ENCODE results near the gene GAPDHS.

GAPDHS gene

DNA sequence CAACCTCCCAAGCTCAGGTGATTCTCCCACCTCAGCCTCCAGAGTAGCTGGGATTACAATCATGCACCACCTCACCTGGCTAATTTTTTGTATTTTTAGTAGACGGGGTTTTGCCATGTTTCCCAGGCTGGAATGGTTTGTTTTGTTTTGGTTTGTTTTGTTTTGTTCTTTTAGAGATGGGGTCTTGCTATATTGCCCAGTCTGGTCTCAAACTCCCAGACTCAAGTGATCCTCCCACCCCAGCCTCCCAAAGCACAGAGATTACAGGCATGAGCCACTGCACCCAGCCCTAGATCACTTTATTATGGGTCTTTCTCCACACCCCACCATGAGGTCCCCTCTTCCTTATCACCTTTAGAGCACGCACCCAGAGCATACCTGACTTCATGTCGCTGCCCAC, 35.0 kb upstream of the GAPDHS start:
- Mint-ChIP-seq H3K27me3 (ENCODE audit: low read depth) (peaks cover 19% of the 10 kb centered on the region), H3K9me3 (no peaks in the 10 kb centered on the region), H3K4me3 (no peak overlapping the region), H3K27ac (no peak overlapping the region), H3K36me3 (ENCODE audit: low read depth) (no peaks in the 10 kb centered on the region), H3K4me1 (no peaks in the 10 kb centered on the region)
- TF ChIP-seq, protein P1, sequence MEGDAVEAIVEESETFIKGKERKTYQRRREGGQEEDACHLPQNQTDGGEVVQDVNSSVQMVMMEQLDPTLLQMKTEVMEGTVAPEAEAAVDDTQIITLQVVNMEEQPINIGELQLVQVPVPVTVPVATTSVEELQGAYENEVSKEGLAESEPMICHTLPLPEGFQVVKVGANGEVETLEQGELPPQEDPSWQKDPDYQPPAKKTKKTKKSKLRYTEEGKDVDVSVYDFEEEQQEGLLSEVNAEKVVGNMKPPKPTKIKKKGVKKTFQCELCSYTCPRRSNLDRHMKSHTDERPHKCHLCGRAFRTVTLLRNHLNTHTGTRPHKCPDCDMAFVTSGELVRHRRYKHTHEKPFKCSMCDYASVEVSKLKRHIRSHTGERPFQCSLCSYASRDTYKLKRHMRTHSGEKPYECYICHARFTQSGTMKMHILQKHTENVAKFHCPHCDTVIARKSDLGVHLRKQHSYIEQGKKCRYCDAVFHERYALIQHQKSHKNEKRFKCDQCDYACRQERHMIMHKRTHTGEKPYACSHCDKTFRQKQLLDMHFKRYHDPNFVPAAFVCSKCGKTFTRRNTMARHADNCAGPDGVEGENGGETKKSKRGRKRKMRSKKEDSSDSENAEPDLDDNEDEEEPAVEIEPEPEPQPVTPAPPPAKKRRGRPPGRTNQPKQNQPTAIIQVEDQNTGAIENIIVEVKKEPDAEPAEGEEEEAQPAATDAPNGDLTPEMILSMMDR (IDR thresholded peaks at IDR 0.05; ENCODE audit: unreplicated experiment in 3 of 3) = no peak

DNA sequence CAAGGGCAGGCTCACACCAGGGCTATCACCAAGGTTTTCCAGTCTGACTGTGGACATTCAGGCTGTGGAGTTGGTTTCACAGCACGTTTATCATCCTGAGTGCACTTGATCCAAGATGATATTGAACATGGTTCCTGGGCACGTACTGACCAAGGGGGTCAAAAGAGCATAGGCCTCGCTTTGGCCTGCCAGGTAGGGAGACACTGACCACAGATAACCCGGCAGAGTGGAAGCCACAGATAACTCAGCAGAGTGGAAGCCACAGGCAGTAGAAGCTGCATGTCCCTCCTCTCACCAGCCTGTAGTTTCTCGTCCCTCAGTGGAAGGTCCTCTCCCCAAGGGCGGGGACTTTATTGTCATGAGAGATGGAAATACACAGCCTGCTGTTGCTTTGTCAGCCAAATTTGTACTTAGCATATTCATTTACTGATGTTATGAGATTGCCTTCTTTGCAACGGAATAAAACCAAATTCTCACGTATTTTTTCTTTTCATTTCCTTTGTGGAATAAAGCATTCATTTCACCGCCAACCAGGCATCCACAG, 34.2 kb upstream of the GAPDHS start:
- Mint-ChIP-seq H3K27ac (no peak overlapping the region), H3K36me3 (ENCODE audit: low read depth) (no peaks in the 10 kb centered on the region), H3K4me3 (no peak overlapping the region), H3K4me1 (no peaks in the 10 kb centered on the region), H3K9me3 (no peaks in the 10 kb centered on the region), H3K27me3 (ENCODE audit: low read depth) (peaks cover 11% of the 10 kb centered on the region)
- TF ChIP-seq, protein P1 (IDR thresholded peaks at IDR 0.05; ENCODE audit: unreplicated experiment in 3 of 3) = no peak

DNA sequence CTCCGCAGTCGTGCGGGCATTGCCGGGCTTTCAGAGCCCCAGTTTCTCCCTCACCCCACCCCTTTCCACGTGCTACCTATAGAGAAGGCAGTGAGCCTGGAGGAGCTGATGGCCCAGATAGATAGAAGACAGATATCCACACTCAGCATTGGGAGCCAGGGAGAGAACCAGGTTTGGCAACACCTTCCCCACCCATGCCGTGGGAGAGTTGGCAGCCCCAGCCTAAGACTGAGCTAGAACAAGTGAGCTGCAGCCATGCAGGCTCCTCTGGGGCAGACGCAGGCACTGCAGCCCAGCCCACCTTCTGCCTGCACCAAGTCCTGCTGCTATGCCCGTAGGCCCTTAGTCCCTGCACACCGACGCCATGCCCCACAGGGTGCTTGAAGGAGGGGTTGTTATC, 32.6 kb upstream of the GAPDHS start:
- Mint-ChIP-seq H3K36me3 (ENCODE audit: low read depth) (no peaks in the 10 kb centered on the region), H3K4me3 (no peak overlapping the region), H3K4me1 (no peaks in the 10 kb centered on the region), H3K9me3 (no peaks in the 10 kb centered on the region), H3K27ac (no peak overlapping the region), H3K27me3 (ENCODE audit: low read depth) (peaks cover 7% of the 10 kb centered on the region)
- TF ChIP-seq, protein P1 (IDR thresholded peaks at IDR 0.05; ENCODE audit: unreplicated experiment in 3 of 3) = no peak

DNA sequence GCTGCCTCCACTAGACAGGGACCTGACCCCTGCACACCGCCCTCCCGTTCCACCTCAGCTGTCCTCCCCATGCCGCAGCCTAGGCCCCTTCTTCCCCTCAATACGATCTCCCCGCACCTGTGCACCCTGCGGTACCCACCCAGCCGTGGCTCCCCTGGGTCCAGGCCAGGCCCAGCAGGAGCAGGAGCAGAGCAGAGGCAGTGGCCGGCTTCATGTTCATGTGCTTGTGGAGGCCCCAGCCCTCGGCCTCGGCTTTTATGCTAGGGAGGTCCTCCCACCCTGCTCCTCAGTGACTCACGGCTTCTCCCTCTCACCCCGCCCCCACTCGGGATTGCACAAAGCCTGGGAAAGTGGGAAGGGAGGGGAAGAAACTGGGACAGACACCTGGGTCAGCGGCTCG, 31.6 kb upstream of the GAPDHS start:
- TF ChIP-seq, protein P1 (IDR thresholded peaks at IDR 0.05; ENCODE audit: unreplicated experiment in 3 of 3) = no peak
- no peaks in the 10 kb centered on the region for H3K4me1 Mint-ChIP-seq
- no peak overlapping the region for H3K4me3 Mint-ChIP-seq
- peaks cover 16% of the 10 kb centered on the region for H3K27me3 Mint-ChIP-seq (ENCODE audit: low read depth)
- H3K9me3 Mint-ChIP-seq = no peaks in the 10 kb centered on the region
- no peak overlapping the region for H3K27ac Mint-ChIP-seq
- no peaks in the 10 kb centered on the region for H3K36me3 Mint-ChIP-seq (ENCODE audit: low read depth)

DNA sequence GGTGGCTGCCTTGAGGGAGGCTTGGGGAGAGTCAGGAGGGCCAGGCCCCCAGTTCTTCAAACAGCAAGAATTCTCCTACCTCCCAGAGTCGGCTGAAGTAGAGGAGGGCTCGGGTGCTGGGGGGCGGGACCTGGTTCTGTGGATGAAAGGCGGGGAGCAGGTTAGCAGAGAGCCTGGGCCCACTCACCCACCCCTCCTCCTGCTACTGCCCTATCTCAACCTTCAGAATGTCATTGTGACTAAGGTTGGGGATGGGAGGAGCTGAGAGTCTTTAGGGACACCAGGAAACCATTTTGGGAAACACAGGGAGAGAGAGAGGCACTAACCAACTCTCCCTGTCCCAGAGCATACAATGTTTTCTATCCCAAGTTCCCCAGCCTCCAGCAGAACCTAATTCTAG, 30.5 kb upstream of the GAPDHS start:
- Mint-ChIP-seq H3K27ac (no peak overlapping the region), H3K4me3 (no peak overlapping the region), H3K4me1 (no peaks in the 10 kb centered on the region), H3K36me3 (ENCODE audit: low read depth) (no peaks in the 10 kb centered on the region), H3K27me3 (ENCODE audit: low read depth) (peaks cover 25% of the 10 kb centered on the region), H3K9me3 (no peaks in the 10 kb centered on the region)
- TF ChIP-seq, protein P1 (IDR thresholded peaks at IDR 0.05; ENCODE audit: unreplicated experiment in 3 of 3) = no peak

DNA sequence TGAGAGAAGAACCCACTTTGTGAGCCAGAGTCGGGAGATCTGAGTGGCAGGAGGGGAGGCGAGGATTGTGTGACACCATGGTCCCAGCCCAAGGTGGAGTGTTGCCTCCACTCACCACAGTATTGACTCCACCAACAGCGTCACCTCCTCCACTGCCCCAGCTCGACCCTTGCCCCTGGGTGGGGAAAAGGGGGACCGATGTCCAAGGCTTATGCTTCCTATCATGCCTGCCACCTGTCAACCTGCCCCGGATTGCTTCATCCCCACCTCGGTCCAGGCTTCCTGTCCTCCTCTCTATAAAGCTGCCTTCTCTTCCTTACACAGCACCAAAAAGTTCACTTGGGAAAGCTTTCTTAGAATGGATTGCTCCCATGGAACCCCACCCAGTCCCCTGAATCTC, 27.2 kb upstream of the GAPDHS start:
- Mint-ChIP-seq H3K27me3 (ENCODE audit: low read depth) (peaks cover 55% of the 10 kb centered on the region), H3K36me3 (ENCODE audit: low read depth) (no peaks in the 10 kb centered on the region), H3K27ac (no peak overlapping the region), H3K9me3 (no peaks in the 10 kb centered on the region), H3K4me1 (peaks cover 5% of the 10 kb centered on the region), H3K4me3 (no peak overlapping the region)
- TF ChIP-seq, protein P1 (IDR thresholded peaks at IDR 0.05; ENCODE audit: unreplicated experiment in 3 of 3) = no peak
